Urinary bladder (tissue), 4 donors: ENCODE measurements around the gene GATAD2A. TPM values are rescaled to one million over a fixed set of nuclear protein-coding genes. Genes with fewer than 3 reads are reported as not detected.

Source experiments
- DNase-seq: peaks from one replicate; pipeline ENCODE4 v3.0.0-alpha.2; 2015; ENCODE audit errors: extremely low spot score
- H3K27ac ChIP-seq: one replicate; pipeline ENCODE4 v1.5.1; 2013; ENCODE audit warnings: low read depth, mild to moderate bottlenecking, moderate library complexity
- H3K36me3 ChIP-seq: one replicate; pipeline ENCODE4 v1.6.1; 2013; ENCODE audit warnings: mild to moderate bottlenecking, moderate library complexity; ENCODE audit not compliant: insufficient read depth
- H3K4me1 ChIP-seq: one replicate; pipeline ENCODE4 v1.6.1; 2013; ENCODE audit warnings: mild to moderate bottlenecking, moderate library complexity; ENCODE audit not compliant: insufficient read depth
- H3K4me3 ChIP-seq: one replicate; pipeline ENCODE4 v1.5.1; 2013; ENCODE audit warnings: low read depth, low read length
- WGBS: extraction: QIAGEN DNeasy Blood & Tissue Kit; methylation state at CpG from one replicate; pipeline ENCODE4 v1.1.7; 2013; 5-methylcytosine and 5-hydroxymethylcytosine counted together
- polyA plus RNA-seq: library from polyadenylated mRNA; stranded (reverse); fragments of 200-250 nt; gene quantifications from one replicate; pipeline ENCODE4 v1.2.3, GENCODE V29; 2013
- total RNA-seq: library from RNA; depleted of rRNA; stranded (reverse); fragments of >200 nt; gene quantifications from one replicate; pipeline ENCODE4 v1.2.3, GENCODE V29; 2014
- donor health status: healthy with polysubstance abuse.
- donor health status: healthy.

Gene GATAD2A
- total and polyA plus RNA-seq, 2 donors = 15.8 to 22.9 TPM

- H3K27ac ChIP-seq = no peak overlapping the region
- WGBS = 73% methylated on average over 15 of the region's 15 CpGs
- DNase-seq = no peak
- H3K36me3 ChIP-seq = no peaks in the 10 kb centered on the region
- peaks cover 2% of the 10 kb centered on the region for H3K4me1 ChIP-seq
- H3K4me3 ChIP-seq = no peak overlapping the region
Observed at GRCh38 chr19:19485161-19485997, 79.9 kb downstream of the GATAD2A start.

DNA sequence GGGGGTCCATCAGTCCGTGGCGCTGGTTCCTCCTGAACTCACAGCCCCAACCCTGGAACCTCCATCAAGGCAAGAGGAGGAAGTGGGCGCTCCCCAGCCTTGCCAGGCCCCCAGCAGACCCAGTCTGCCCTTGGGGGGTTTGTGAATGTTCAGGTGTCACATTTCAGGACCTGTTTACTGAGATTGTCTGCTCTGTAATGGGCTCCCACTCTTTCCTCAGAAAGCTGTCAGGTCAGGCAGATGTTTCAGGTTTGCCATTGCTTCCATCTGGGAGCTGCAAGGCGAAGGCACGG, 80.5 kb downstream of the GATAD2A start:
- Histone ChIP-seq H3K36me3 (no peaks in the 10 kb centered on the region), H3K4me3 (no peak overlapping the region), H3K27ac (no peak overlapping the region), H3K4me1 (peaks cover 2% of the 10 kb centered on the region)
- 97% methylated on average over 5 of the region's 5 CpGs for WGBS
- DNase-seq = no peak

GRCh38 chr19:19486343-19487076, 81.0 kb downstream of the GATAD2A start:
- Histone ChIP-seq H3K36me3 (no peaks in the 10 kb centered on the region), H3K4me1 (peaks cover 2% of the 10 kb centered on the region), H3K27ac (no peak overlapping the region), H3K4me3 (no peak overlapping the region)
- 77% methylated on average over 15 of the region's 15 CpGs for WGBS
- DNase-seq = no peak

- Histone ChIP-seq H3K4me1 (peaks cover 2% of the 10 kb centered on the region), H3K27ac (no peak overlapping the region), H3K4me3 (no peak overlapping the region), H3K36me3 (no peaks in the 10 kb centered on the region)
- 82% methylated on average over 9 of the region's 9 CpGs for WGBS
- DNase-seq = no peak
Observed at GRCh38 chr19:19487077-19487949, 81.8 kb downstream of the GATAD2A start.

DNA sequence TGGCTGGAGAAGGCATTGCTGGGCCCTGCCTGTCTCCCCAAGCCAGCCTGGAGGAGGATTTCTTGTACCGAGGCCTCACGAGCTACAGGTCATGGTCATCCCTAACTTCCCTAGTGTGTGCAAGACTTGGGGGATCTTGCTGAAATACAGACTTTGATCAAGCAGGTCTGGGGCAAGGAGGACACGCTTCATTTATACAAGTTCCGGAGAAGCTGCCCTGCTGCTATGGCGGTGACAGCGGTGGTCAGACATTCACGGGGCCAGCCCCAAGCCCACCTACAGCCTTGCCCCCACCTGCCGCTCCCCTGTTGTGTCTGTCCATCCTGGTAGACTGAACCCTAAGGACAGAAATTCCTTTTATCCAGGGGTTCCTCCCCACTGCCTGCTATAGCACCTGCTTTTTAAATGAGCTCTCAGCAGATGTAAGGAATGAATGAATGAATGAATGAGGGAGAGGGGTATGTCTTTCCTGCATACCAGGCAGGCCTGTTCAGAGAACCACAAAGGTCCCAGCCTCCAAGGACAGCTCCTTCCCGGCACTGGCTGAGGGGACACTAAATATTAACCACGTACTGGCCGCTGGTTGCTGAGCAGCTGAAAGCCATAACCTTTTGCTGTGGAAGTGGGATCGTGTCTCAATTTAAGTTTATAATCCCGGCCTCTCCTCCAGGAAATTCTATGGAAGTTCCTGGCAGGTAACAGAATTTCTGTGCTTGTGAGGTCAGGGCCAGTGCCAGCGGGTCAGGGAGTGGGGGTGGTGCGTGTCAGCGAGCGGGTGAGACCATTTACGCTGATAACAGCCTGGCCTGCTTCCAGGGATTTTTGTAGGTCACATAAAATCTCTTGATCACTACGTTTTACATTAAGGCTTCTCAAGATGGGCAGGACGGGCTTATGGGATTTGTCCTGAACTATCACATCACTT, 82.7 kb downstream of the GATAD2A start:
- WGBS = 46% methylated on average over 20 of the region's 20 CpGs
- H3K36me3 ChIP-seq = no peaks in the 10 kb centered on the region
- peaks cover 2% of the 10 kb centered on the region for H3K4me1 ChIP-seq
- no peak for DNase-seq
- H3K27ac ChIP-seq = no peak overlapping the region
- no peak overlapping the region for H3K4me3 ChIP-seq

- 26% methylated on average over 14 of the region's 14 CpGs for whole genome bisulfite sequencing
- Histone ChIP-seq H3K4me3 (no peak overlapping the region), H3K4me1 (peaks cover 2% of the 10 kb centered on the region), H3K36me3 (no peaks in the 10 kb centered on the region), H3K27ac (peak overlapping the region; percentile 62)
- DNase-seq = peak; percentile 90
Observed at GRCh38 chr19:19488875-19489690, 83.6 kb downstream of the GATAD2A start.

GRCh38 chr19:19489804-19490204, 84.3 kb downstream of the GATAD2A start:
- 70% methylated on average over 9 of the region's 9 CpGs for WGBS
- peaks cover 2% of the 10 kb centered on the region for H3K4me1 ChIP-seq

GRCh38 chr19:19490214-19490968, 84.9 kb downstream of the GATAD2A start:
- Histone ChIP-seq H3K27ac (peak overlapping the region; percentile 63), H3K4me3 (no peak overlapping the region), H3K4me1 (no peaks in the 10 kb centered on the region), H3K36me3 (no peaks in the 10 kb centered on the region)
- DNase-seq = peak; percentile 79
- WGBS = 29% methylated on average over 20 of the region's 20 CpGs

More at GRCh38 chr19:19489804-19490204, 84.3 kb downstream of the GATAD2A start:
- Histone ChIP-seq H3K36me3 (no peaks in the 10 kb centered on the region), H3K4me3 (no peak overlapping the region), H3K27ac (peak overlapping the region; percentile 63)
- DNase-seq = no peak

GRCh38 chr19:19491321-19492025, 86.0 kb downstream of the GATAD2A start:
- 87% methylated on average over 15 of the region's 15 CpGs for WGBS
- Histone ChIP-seq H3K27ac (no peak overlapping the region), H3K4me3 (no peak overlapping the region), H3K4me1 (no peaks in the 10 kb centered on the region), H3K36me3 (no peaks in the 10 kb centered on the region)
- no peak for DNase-seq

GRCh38 chr19:19492026-19492610, 86.6 kb downstream of the GATAD2A start:
- 90% methylated on average over 21 of the region's 21 CpGs for WGBS
- no peaks in the 10 kb centered on the region for H3K4me1 ChIP-seq
- no peaks in the 10 kb centered on the region for H3K36me3 ChIP-seq
- no peak overlapping the region for H3K4me3 ChIP-seq
- no peak for DNase-seq
- no peak overlapping the region for H3K27ac ChIP-seq
